ENCODE results near the gene WDR1.

- TF ChIP-seq CTCF (IDR thresholded peaks at IDR 0.05) (no peak), POLR2A (IDR thresholded peaks at IDR 0.05) (no peak)
These were observed 81.9 kb downstream of the WDR1 start for GRCh38 chr4:10034612-10035104.
